Stimulated activated naive CD8-positive, alpha-beta T cell treated with anti-CD3 and anti-CD28 coated beads, Interleukin-15, amount 100 ng/mL, for 72 hours (primary cell): ENCODE results near the gene METTL21A.

Source experiments
- ATAC-seq: fragments of 150-1000 bp; cut with Tn5 transposase; 2 replicates; pipeline ENCODE4 v1.10.0; 2021; ENCODE audit warnings: mild to moderate bottlenecking, moderate library complexity
- DNase-seq, 2 donors: peaks; one replicate each; pipeline ENCODE4 v3.0.0; 2021 to 2022
- H3K27ac Mint-ChIP-seq, 2 donors: one replicate each; pipeline ENCODE4 v1.8.0; 2022; ENCODE audit warnings: mild to moderate bottlenecking in 2 of 2, mixed read lengths in 2 of 2, moderate library complexity in 2 of 2
- H3K27me3 Mint-ChIP-seq: one replicate; pipeline ENCODE4 v1.8.0; 2022; ENCODE audit warnings: mixed read lengths
- H3K4me1 Mint-ChIP-seq: one replicate; pipeline ENCODE4 v1.8.0; 2022; ENCODE audit warnings: mild to moderate bottlenecking, mixed read lengths
- H3K4me3 Mint-ChIP-seq, 2 donors: one replicate each; pipeline ENCODE4 v1.8.0; 2022; ENCODE audit warnings: mild to moderate bottlenecking in 2 of 2, mixed read lengths in 2 of 2, moderate library complexity in 1 of 2
- H3K9me3 Mint-ChIP-seq, 2 donors: one replicate each; pipeline ENCODE4 v1.8.0; 2022; ENCODE audit warnings: mixed read lengths in 2 of 2

The METTL21A gene

GRCh38 chr2:207635468-207636200, 10.4 kb upstream of the METTL21A start:
- Mint-ChIP-seq H3K4me3 (no peak overlapping the region), H3K9me3 (peaks cover 6% of the 10 kb centered on the region in 2 donors), H3K4me1 (peaks cover 9% of the 10 kb centered on the region), H3K27me3 (no peaks in the 10 kb centered on the region), H3K27ac (no peak overlapping the region)
- ATAC-seq (no peak), DNase-seq (no peak)

DNA sequence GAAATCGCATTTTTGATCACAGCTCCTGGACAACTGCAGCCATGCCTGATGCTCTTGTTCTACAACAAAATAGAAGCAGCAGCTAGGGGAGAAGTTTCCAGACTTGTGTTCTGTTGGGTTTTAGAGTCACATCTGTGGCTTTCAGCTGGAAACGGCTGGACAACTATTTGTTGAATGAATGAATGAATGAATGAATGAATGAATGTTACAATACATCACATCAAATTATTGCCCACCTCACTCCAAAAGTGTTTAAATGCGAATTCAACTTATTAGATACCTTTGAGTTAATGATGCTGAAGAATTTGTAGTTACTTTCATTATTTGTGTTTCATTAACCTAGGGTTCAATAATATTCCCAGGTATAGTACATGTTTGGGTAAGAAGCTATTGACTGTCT, 8.5 kb upstream of the METTL21A start:
- Mint-ChIP-seq H3K27ac (no peak overlapping the region), H3K9me3 (no peaks in the 10 kb centered on the region), H3K4me1 (peaks cover 9% of the 10 kb centered on the region), H3K27me3 (no peaks in the 10 kb centered on the region), H3K4me3 (no peak overlapping the region)
- DNase-seq (no peak), ATAC-seq (no peak)

DNA sequence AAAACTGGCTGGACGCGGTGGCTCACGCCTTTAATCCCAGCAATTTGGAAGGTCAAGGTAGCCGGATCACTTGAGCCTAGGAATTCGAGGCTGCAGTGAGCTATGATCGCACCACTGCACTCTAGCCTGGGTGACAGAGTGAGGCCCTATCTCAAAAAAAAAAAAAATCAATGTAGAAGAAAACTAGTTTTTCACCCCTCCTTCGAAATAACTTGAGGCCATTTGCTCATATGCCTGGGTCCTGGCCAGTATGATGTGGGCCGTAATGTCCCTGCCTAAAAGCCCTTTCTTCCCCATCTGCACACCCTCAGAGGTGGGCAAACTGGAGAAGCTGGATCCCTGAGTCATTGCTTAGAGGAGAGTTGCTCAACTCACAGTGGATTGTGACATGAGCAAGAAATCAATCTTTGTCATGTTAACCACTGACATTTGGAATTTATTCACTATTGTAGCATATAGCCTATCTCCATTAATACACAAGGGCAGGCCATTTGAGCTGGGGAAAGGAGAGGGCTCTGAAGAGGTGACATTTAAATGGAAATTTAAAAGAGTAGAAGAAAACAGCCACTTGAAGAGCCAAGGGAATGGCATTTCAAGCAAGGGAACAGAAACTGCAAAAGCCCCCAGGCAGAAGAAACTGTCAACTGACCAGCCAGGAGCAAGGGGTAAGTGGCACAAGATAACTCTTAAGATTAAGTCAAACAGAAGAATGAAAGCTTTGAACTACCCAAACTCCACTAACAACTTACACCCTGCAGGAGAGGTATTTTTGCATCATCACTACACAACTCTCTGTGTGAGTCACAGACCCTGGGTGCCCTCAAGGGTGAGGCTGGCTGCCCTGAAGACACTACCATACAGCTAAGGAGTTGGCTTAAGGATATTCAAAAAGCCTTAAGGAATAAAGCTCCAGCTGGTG, 7.6 kb upstream of the METTL21A start:
- Mint-ChIP-seq H3K27me3 (no peaks in the 10 kb centered on the region), H3K27ac (peak overlapping the region in 1 of 2 donors; percentile 77)

GRCh38 chr2:207630491-207630890, 5.3 kb upstream of the METTL21A start:
- H3K4me1 Mint-ChIP-seq, result peaks cover 22% of the 10 kb centered on the region
- H3K4me3 Mint-ChIP-seq, result no peak overlapping the region
- no peak overlapping the region for H3K27ac Mint-ChIP-seq
- ATAC-seq (no peak), DNase-seq (no peak)
- H3K9me3 Mint-ChIP-seq, result no peaks in the 10 kb centered on the region
- H3K27me3 Mint-ChIP-seq, result no peaks in the 10 kb centered on the region

More for the DNA sequence above, 7.6 kb upstream of the METTL21A start:
- no peaks in the 10 kb centered on the region for H3K9me3 Mint-ChIP-seq
- ATAC-seq (peak; percentile 72), DNase-seq (no peak)
- H3K4me1 Mint-ChIP-seq, result peaks cover 11% of the 10 kb centered on the region
- no peak overlapping the region for H3K4me3 Mint-ChIP-seq

- ATAC-seq, result no peak
- no peak for DNase-seq
- Mint-ChIP-seq H3K4me3 (no peak overlapping the region), H3K27me3 (no peaks in the 10 kb centered on the region), H3K27ac (no peak overlapping the region), H3K9me3 (no peaks in the 10 kb centered on the region), H3K4me1 (peaks cover 22% of the 10 kb centered on the region)
Measured at GRCh38 chr2:207629553-207629952, 4.4 kb upstream of the METTL21A start.

DNA sequence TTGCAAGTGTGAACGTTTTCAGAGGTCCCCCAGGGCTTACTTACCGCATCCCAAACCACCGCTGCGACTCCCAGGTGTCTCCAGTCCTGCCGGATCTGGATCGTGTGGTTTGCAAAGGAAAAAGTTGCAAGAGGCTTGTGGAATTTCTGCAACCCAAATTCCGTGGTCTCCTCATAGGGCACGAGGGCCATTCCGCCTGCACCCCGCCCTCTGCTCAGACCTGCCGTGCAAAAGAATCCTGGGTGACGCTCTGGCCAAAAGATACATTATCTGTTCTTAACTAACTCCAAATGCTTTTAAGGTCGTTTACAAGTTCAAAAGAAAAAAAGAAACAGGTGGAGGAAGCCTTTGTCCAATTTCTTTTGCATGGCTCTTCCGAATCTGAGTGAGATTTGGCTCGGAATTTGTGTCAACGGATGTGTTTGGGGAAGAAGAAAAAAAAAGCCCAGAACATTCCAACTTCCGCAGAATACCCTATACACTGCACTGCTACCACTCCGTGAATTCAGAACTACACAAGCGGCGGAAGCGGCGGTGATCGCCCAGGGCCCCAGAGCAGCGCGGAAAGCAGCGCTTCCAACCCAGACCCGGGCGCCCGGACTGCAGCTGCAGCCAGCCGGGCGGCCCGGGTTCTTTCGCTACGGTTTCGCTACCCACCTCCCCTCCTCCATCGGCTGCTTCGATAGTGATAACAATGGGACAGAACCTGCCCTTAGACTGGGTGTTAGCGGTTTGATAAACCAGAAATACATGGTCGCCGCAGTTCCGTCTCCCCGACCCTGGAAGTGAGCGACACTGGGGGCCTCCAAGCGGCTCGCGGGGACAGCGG, 795 bp downstream of the METTL21A start:
- H3K27me3 Mint-ChIP-seq, result no peaks in the 10 kb centered on the region
- H3K27ac Mint-ChIP-seq, result peak overlapping the region; percentile 93 to 97
- H3K4me3 Mint-ChIP-seq, result peak overlapping the region; percentile 94 to 97
- DNase-seq (peak; percentile 70 to 73), ATAC-seq (peak; percentile 62)
- H3K4me1 Mint-ChIP-seq, result peaks cover 60% of the 10 kb centered on the region
- no peaks in the 10 kb centered on the region for H3K9me3 Mint-ChIP-seq

GRCh38 chr2:207621501-207622039, 3.6 kb downstream of the METTL21A start:
- Mint-ChIP-seq H3K4me1 (peaks cover 58% of the 10 kb centered on the region), H3K27ac (peak overlapping the region in 1 of 2 donors; percentile 69), H3K27me3 (no peaks in the 10 kb centered on the region), H3K4me3 (peak overlapping the region in 1 of 2 donors; percentile 30), H3K9me3 (no peaks in the 10 kb centered on the region)
- no peak for ATAC-seq
- no peak for DNase-seq

GRCh38 chr2:207619764-207620203, 5.4 kb downstream of the METTL21A start:
- peaks cover 58% of the 10 kb centered on the region for H3K4me1 Mint-ChIP-seq
- H3K27me3 Mint-ChIP-seq, result no peaks in the 10 kb centered on the region
- no peak overlapping the region for H3K27ac Mint-ChIP-seq
- no peaks in the 10 kb centered on the region for H3K9me3 Mint-ChIP-seq
- ATAC-seq, result no peak
- H3K4me3 Mint-ChIP-seq, result no peak overlapping the region
- no peak for DNase-seq

DNA sequence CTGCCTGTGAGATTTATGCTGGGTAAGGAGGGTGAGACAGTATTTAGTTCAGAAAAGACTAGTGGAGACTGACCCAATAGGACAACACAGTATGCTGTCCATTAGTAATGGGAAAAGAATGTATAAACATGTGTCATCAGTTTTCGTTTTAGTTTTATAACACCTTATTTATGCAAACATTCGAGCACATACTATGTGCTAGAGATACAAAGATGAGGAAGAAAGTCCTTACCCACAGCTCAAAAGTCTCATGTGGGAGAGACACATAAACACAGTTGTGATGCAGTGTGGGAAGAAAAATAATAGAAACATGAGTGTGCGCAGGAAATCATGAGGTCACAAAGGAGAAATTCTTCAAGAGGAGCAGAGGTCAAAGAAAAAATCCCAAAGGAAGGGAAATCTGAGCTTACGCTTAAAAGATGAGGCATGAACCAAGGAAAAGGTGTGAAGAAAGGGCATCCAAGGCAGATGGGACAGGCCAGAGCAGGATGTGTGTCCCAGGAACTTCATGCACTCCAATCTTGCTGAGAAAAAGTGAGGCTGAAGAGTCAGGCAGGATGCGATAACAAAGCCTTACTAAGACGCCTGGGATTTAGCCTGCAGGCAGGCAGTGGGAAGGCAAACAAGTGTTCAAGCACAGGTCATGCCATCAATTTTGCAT, 8.1 kb downstream of the METTL21A start:
- no peak for ATAC-seq
- H3K27me3 Mint-ChIP-seq, result no peaks in the 10 kb centered on the region
- no peaks in the 10 kb centered on the region for H3K9me3 Mint-ChIP-seq
- DNase-seq, result no peak
- peaks cover 37% of the 10 kb centered on the region for H3K4me1 Mint-ChIP-seq
- peak overlapping the region; percentile 1 to 10 for H3K27ac Mint-ChIP-seq
- H3K4me3 Mint-ChIP-seq, result no peak overlapping the region

DNA sequence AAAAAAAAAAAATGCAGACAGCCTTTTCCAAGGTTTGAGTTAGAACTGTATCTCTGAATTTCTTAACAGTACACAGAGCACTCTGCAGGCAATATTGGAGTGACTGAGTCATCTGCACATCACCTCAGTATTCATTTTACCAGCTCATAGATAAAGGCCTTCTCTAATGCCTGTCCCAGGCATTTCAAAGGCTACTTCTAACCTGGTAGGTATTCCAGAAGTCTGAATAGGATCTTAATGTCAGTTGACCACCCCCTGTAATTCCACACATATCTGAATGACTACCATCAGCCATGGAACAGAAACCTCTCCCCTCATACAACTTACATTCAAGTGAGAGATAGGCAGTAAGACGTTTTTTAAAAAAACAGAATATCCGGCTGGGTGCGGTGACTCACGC, 9.0 kb downstream of the METTL21A start:
- DNase-seq, result no peak
- H3K27ac Mint-ChIP-seq, result no peak overlapping the region
- no peak overlapping the region for H3K4me3 Mint-ChIP-seq
- no peak for ATAC-seq
- peaks cover 28% of the 10 kb centered on the region for H3K4me1 Mint-ChIP-seq
- H3K9me3 Mint-ChIP-seq, result no peaks in the 10 kb centered on the region
- H3K27me3 Mint-ChIP-seq, result no peaks in the 10 kb centered on the region

- ATAC-seq, result no peak
- no peaks in the 10 kb centered on the region for H3K9me3 Mint-ChIP-seq
- H3K4me3 Mint-ChIP-seq, result no peak overlapping the region
- peaks cover 14% of the 10 kb centered on the region for H3K4me1 Mint-ChIP-seq
- peak overlapping the region in 1 of 2 donors; percentile 50 for H3K27ac Mint-ChIP-seq
- H3K27me3 Mint-ChIP-seq, result no peaks in the 10 kb centered on the region
- no peak for DNase-seq
Measured at GRCh38 chr2:207614824-207615223, 10.4 kb downstream of the METTL21A start.

GRCh38 chr2:207612714-207613113, 12.5 kb downstream of the METTL21A start:
- peaks cover 10% of the 10 kb centered on the region for H3K4me1 Mint-ChIP-seq
- no peak for ATAC-seq
- DNase-seq, result no peak
- no peaks in the 10 kb centered on the region for H3K27me3 Mint-ChIP-seq
- H3K9me3 Mint-ChIP-seq, result peaks cover 0 to 9% of the 10 kb centered on the region in 2 donors
- H3K4me3 Mint-ChIP-seq, result no peak overlapping the region
- H3K27ac Mint-ChIP-seq, result no peak overlapping the region

GRCh38 chr2:207606829-207607228, 18.4 kb downstream of the METTL21A start:
- Mint-ChIP-seq H3K4me1 (peaks cover 12% of the 10 kb centered on the region), H3K4me3 (no peak overlapping the region), H3K27me3 (no peaks in the 10 kb centered on the region), H3K9me3 (peaks cover 0 to 9% of the 10 kb centered on the region in 2 donors), H3K27ac (no peak overlapping the region)
- ATAC-seq (no peak), DNase-seq (no peak)

GRCh38 chr2:207606399-207606798, 18.8 kb downstream of the METTL21A start:
- H3K27ac Mint-ChIP-seq, result no peak overlapping the region
- no peak for DNase-seq
- ATAC-seq, result no peak
- H3K27me3 Mint-ChIP-seq, result no peaks in the 10 kb centered on the region
- no peak overlapping the region for H3K4me3 Mint-ChIP-seq
- H3K9me3 Mint-ChIP-seq, result peaks cover 0 to 9% of the 10 kb centered on the region in 2 donors
- H3K4me1 Mint-ChIP-seq, result peaks cover 16% of the 10 kb centered on the region

DNA sequence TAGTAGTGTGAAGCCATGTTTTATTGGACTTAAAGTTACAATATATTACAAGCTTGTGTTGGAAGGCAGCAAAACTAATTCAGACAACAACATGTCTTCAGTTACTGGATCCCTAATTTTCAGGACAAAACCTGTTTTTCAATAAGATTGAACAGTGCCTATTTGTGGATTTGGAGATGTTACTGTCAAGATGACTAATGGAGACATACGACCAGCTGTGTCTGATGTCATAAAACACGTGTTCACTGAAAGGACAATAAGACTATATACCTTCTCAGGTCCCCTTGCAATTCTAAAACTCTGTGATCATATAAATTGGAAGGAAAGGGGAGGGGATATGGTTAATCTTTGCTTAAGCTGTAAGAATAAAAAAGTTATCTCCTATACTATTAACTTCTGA, 21.7 kb downstream of the METTL21A start:
- Mint-ChIP-seq H3K4me3 (no peak overlapping the region), H3K9me3 (peaks cover 0 to 7% of the 10 kb centered on the region in 2 donors), H3K27ac (no peak overlapping the region), H3K4me1 (peaks cover 18% of the 10 kb centered on the region), H3K27me3 (no peaks in the 10 kb centered on the region)
- no peak for ATAC-seq
- no peak for DNase-seq
